H9 (cell line): ENCODE data around the gene MRPS27. TPM values are rescaled to one million over a fixed set of nuclear protein-coding genes. Genes with fewer than 3 reads are reported as not detected.

Experiments
- DNase-seq: peaks from one replicate; pipeline ENCODE4 v3.0.0-alpha.2; 2017
- H2AFZ ChIP-seq: one replicate; pipeline ENCODE4 v1.6.1; 2013; ENCODE audit warnings: mild to moderate bottlenecking, low read length, control low read depth, moderate library complexity
- H2AK5ac ChIP-seq: 2 replicates; pipeline ENCODE4 v1.6.1; 2013; ENCODE audit warnings: low read length, control low read depth, mixed read lengths; ENCODE audit not compliant: insufficient read length
- H2BK120ac ChIP-seq: one replicate; pipeline ENCODE4 v1.6.1; 2013; ENCODE audit warnings: low read depth, mild to moderate bottlenecking, low read length, control low read depth, inconsistent platforms; ENCODE audit not compliant: poor library complexity, severe bottlenecking
- H2BK12ac ChIP-seq: 2 replicates; pipeline ENCODE4 v1.6.1; 2013; ENCODE audit warnings: low read length, control low read depth, mixed read lengths, low read depth; ENCODE audit not compliant: insufficient read length
- H2BK15ac ChIP-seq: 2 replicates; pipeline ENCODE4 v1.6.1; 2013; ENCODE audit warnings: low read depth, low read length, control low read depth
- H2BK20ac ChIP-seq: one replicate; pipeline ENCODE4 v1.6.1; 2013; ENCODE audit warnings: low read depth, mild to moderate bottlenecking, low read length, control low read depth, inconsistent platforms; ENCODE audit not compliant: poor library complexity, severe bottlenecking
- H2BK5ac ChIP-seq: 2 replicates; pipeline ENCODE4 v1.6.1; 2013; ENCODE audit warnings: low read length, control low read depth, mixed read lengths; ENCODE audit not compliant: insufficient read length
- H3K14ac ChIP-seq: 2 replicates; pipeline ENCODE4 v1.6.1; 2013; ENCODE audit warnings: low read length, control low read depth; ENCODE audit not compliant: insufficient read depth
- H3K18ac ChIP-seq: 2 replicates; pipeline ENCODE4 v1.6.1; 2013; ENCODE audit warnings: low read depth, mild to moderate bottlenecking, mixed read lengths, low read length, control low read depth; ENCODE audit not compliant: insufficient read length
- H3K23ac ChIP-seq: 2 replicates; pipeline ENCODE4 v1.6.1; 2013; ENCODE audit warnings: low read length, control low read depth, mixed read lengths, low read depth; ENCODE audit not compliant: insufficient read length
- H3K23me2 ChIP-seq: 2 replicates; pipeline ENCODE4 v1.6.1; 2013; ENCODE audit warnings: low read depth, mild to moderate bottlenecking, mixed read lengths, low read length, control low read depth; ENCODE audit not compliant: insufficient read length, poor library complexity, severe bottlenecking
- H3K27ac ChIP-seq: 2 replicates; pipeline ENCODE4 v1.5.1; 2013; ENCODE audit warnings: low read length, control low read depth, mixed read lengths, low read depth; ENCODE audit not compliant: insufficient read length
- H3K27me3 ChIP-seq: 2 replicates; pipeline ENCODE4 v1.6.1; 2013; ENCODE audit warnings: low read length, control low read depth, inconsistent platforms; ENCODE audit not compliant: insufficient read depth
- H3K4ac ChIP-seq: 2 replicates; pipeline ENCODE4 v1.6.1; 2013; ENCODE audit warnings: low read depth, mild to moderate bottlenecking, control low read depth, inconsistent platforms, low read length, moderate library complexity
- H3K4me1 ChIP-seq: 2 replicates; pipeline ENCODE4 v1.6.1; 2013; ENCODE audit warnings: low read length, control low read depth, inconsistent platforms; ENCODE audit not compliant: insufficient read depth
- H3K4me2 ChIP-seq: 2 replicates; pipeline ENCODE4 v1.6.1; 2013; ENCODE audit warnings: low read length, control low read depth, mixed read lengths; ENCODE audit not compliant: insufficient read length, insufficient read depth
- H3K56ac ChIP-seq: 2 replicates; pipeline ENCODE4 v1.6.1; 2013; ENCODE audit warnings: low read depth, mild to moderate bottlenecking, mixed read lengths, low read length, control low read depth; ENCODE audit not compliant: insufficient read length
- H3K79me1 ChIP-seq: 2 replicates; pipeline ENCODE4 v1.6.1; 2013; ENCODE audit warnings: low read depth, mild to moderate bottlenecking, moderate library complexity, low read length, control low read depth, inconsistent platforms; ENCODE audit not compliant: insufficient read depth, poor library complexity, severe bottlenecking
- H3K79me2 ChIP-seq: 2 replicates; pipeline ENCODE4 v1.6.1; 2013; ENCODE audit warnings: low read length, control low read depth, inconsistent platforms; ENCODE audit not compliant: insufficient read depth
- H3K9ac ChIP-seq: 2 replicates; pipeline ENCODE4 v1.6.1; 2013; ENCODE audit warnings: low read length, control low read depth, mixed read lengths; ENCODE audit not compliant: insufficient read length; ENCODE audit errors: extremely low read depth
- H3K9me3 ChIP-seq: one replicate; pipeline ENCODE4 v1.6.1; 2013; ENCODE audit warnings: low read depth, low read length, inconsistent platforms; ENCODE audit not compliant: control insufficient read depth
- H3T11ph ChIP-seq: one replicate; pipeline ENCODE4 v1.6.1; 2013; ENCODE audit warnings: mild to moderate bottlenecking, low read length, control low read depth, inconsistent platforms
- H4K20me1 ChIP-seq: one replicate; pipeline ENCODE4 v1.6.1; 2013; ENCODE audit not compliant: control insufficient read depth, insufficient read length, insufficient read depth
- H4K5ac ChIP-seq: 2 replicates; pipeline ENCODE4 v1.6.1; 2013; ENCODE audit warnings: low read depth, mild to moderate bottlenecking, mixed read lengths, low read length, control low read depth; ENCODE audit not compliant: insufficient read length
- H4K8ac ChIP-seq: replicated peaks from 2 replicates; pipeline ENCODE4 v1.6.1; 2013; ENCODE audit warnings: low read length, control low read depth, mixed read lengths, low read depth; ENCODE audit not compliant: insufficient read length
- H4K91ac ChIP-seq: 2 replicates; pipeline ENCODE4 v1.6.1; 2013; ENCODE audit warnings: low read depth, mild to moderate bottlenecking, moderate library complexity, mixed read lengths, low read length, control low read depth; ENCODE audit not compliant: insufficient read length
- H3K27ac Mint-ChIP-seq, 3 experiments: 2 replicates in 2 of 3; 3 replicates in 1 of 3; pipeline ENCODE4 v1.8.0; 2020 to 2021; ENCODE audit warnings: mixed read lengths in 3 of 3, mild to moderate bottlenecking in 1 of 3, moderate library complexity in 1 of 3
- H3K27me3 Mint-ChIP-seq: 2 replicates; pipeline ENCODE4 v1.8.0; 2021; ENCODE audit warnings: low read depth, mild to moderate bottlenecking, moderate library complexity, mixed read lengths
- H3K36me3 Mint-ChIP-seq, 3 experiments: 2 replicates in 2 of 3; 3 replicates in 1 of 3; pipeline ENCODE4 v1.8.0; 2020 to 2021; ENCODE audit warnings: low read depth in 3 of 3, mixed read lengths in 3 of 3; ENCODE audit not compliant: insufficient read depth in 1 of 3
- H3K4me1 Mint-ChIP-seq, 2 experiments: 2 replicates each; pipeline ENCODE4 v1.8.0; 2020; ENCODE audit warnings: mixed read lengths in 2 of 2
- H3K4me3 Mint-ChIP-seq, 2 experiments: 2 replicates in 1 of 2; 3 replicates in 1 of 2; pipeline ENCODE4 v1.8.0; 2020 to 2021; ENCODE audit warnings: mild to moderate bottlenecking in 2 of 2, mixed read lengths in 2 of 2, moderate library complexity in 1 of 2
- H3K9me3 Mint-ChIP-seq, 2 experiments: 2 replicates in 1 of 2; 3 replicates in 1 of 2; pipeline ENCODE4 v1.8.0; 2020; ENCODE audit warnings: mild to moderate bottlenecking in 2 of 2, mixed read lengths in 2 of 2, moderate library complexity in 1 of 2
- WGBS: extraction: QIAGEN DNeasy Blood & Tissue Kit; methylation state at CpG from one replicate; pipeline ENCODE4 v1.1.7; 2013; ENCODE audit warnings: missing lambda C conversion rate, low lambda C conversion rate, mixed read lengths; ENCODE audit not compliant: insufficient read length; ENCODE audit errors: extremely low coverage; 5-methylcytosine and 5-hydroxymethylcytosine counted together
- total RNA-seq: library from RNA; stranded (reverse); gene quantifications from 2 replicates; pipeline ENCODE4 v1.2.1, GENCODE V29; 2021
- TF ChIP-seq, protein P1 (sequence below): fragments of 200-600 bp; sonication (generic); conservative IDR thresholded peaks from 3 replicates; pipeline ENCODE4 v1.8.0; 2021; ENCODE audit warnings: antibody characterized with exemption, mild to moderate bottlenecking

MRPS27 gene
- total RNA-seq, 1 experiment from 2014 or later = 83.3 TPM

DNA sequence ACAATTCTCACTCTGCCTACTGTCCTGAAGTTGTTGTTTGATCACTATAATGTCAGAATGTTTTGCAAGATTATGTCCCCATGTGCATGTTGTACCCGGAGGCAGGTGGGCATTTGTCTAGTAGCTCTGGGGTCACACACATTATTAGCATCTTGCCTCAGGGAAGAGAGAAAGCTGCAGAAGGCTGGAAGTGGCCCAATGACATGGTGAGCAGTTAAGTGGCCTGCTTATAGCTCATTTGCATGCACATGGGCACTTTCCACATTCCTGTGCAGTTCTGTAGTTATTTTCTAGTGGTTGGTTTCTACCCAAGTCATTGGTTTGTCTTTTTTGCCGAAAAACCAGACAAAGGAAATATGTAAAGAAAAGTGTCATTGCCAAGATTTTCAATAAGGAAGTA lies 131.9 kb downstream of the MRPS27 start:
- peaks cover 2% of the 10 kb centered on the region; the same call in 1 of the 2 replicates for H3K79me2 ChIP-seq
- H4K8ac ChIP-seq = no peak overlapping the region
- no peak overlapping the region for H3K27ac ChIP-seq
- H3K4me2 ChIP-seq = no peak overlapping the region
- H2AFZ ChIP-seq = no peak overlapping the region
- H2BK15ac ChIP-seq = no peak overlapping the region
- no peak overlapping the region for H3K9ac ChIP-seq
- Mint-ChIP-seq H3K27me3 (no peaks in the 10 kb centered on the region), H3K4me3 (no peak overlapping the region), H3K4me1 (peaks cover 9% of the 10 kb centered on the region in 2 experiments), H3K36me3 (peaks cover 31 to 61% (median 58%) of the 10 kb centered on the region in 3 experiments; a peak in 6 of 7 replicates), H3K27ac (no peak overlapping the region), H3K9me3 (no peaks in the 10 kb centered on the region)
- H3K23ac ChIP-seq = no peak overlapping the region
- no peak overlapping the region for H2BK5ac ChIP-seq
- no peaks in the 10 kb centered on the region for H3K9me3 ChIP-seq
- H4K91ac ChIP-seq = no peak overlapping the region
- no peaks in the 10 kb centered on the region for H3K27me3 ChIP-seq
- H2BK12ac ChIP-seq = no peak overlapping the region
- no peak overlapping the region for H3K4ac ChIP-seq
- H2AK5ac ChIP-seq = no peak overlapping the region
- no peak overlapping the region for H2BK20ac ChIP-seq
- H3K79me1 ChIP-seq = no peaks in the 10 kb centered on the region
- no peaks in the 10 kb centered on the region for H4K20me1 ChIP-seq
- DNase-seq = no peak
- no peak overlapping the region for H3T11ph ChIP-seq
- H3K18ac ChIP-seq = no peak overlapping the region
- H2BK120ac ChIP-seq = no peak overlapping the region
- no CpG with 5 or more reads among the region's 2 CpGs for WGBS
- 0 out of 2 replicates have a peak, but pooled peaks cover 2% of the 10 kb centered on the region for H3K4me1 ChIP-seq
- H4K5ac ChIP-seq = no peak overlapping the region
- TF ChIP-seq, protein P1, sequence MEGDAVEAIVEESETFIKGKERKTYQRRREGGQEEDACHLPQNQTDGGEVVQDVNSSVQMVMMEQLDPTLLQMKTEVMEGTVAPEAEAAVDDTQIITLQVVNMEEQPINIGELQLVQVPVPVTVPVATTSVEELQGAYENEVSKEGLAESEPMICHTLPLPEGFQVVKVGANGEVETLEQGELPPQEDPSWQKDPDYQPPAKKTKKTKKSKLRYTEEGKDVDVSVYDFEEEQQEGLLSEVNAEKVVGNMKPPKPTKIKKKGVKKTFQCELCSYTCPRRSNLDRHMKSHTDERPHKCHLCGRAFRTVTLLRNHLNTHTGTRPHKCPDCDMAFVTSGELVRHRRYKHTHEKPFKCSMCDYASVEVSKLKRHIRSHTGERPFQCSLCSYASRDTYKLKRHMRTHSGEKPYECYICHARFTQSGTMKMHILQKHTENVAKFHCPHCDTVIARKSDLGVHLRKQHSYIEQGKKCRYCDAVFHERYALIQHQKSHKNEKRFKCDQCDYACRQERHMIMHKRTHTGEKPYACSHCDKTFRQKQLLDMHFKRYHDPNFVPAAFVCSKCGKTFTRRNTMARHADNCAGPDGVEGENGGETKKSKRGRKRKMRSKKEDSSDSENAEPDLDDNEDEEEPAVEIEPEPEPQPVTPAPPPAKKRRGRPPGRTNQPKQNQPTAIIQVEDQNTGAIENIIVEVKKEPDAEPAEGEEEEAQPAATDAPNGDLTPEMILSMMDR = no peak
- no peak overlapping the region for H3K14ac ChIP-seq
- no peak overlapping the region for H3K56ac ChIP-seq
- H3K23me2 ChIP-seq = no peaks in the 10 kb centered on the region
